Kidney glomerular epithelial cell (primary cell): ENCODE measurements around the gene WDR83.
A peak's percentile ranks its signal among the peaks of the same experiment; 100 is the strongest.
"Not testable (repeated sequence)": the region's sequence is repeated elsewhere in the genome, so short reads cannot be mapped to it uniquely, and the experiment has no call there.

Experiments used
- DNase-seq: peaks from one replicate; lab custom pipeline; 2025; lab: John Stamatoyannopoulos, UW

The WDR83 gene

GRCh38 chr19:12656899-12657571, 9.6 kb upstream of the WDR83 start:
- DNase-seq = no peak

- no peak for DNase-seq
These were observed 8.6 kb upstream of the WDR83 start for GRCh38 chr19:12657966-12658365.

GRCh38 chr19:12660980-12661379, 5.6 kb upstream of the WDR83 start:
- no peak for DNase-seq

- DNase-seq = no peak
These were observed 2.0 kb upstream of the WDR83 start for GRCh38 chr19:12664406-12665280.

GRCh38 chr19:12665281-12665573, 1.4 kb upstream of the WDR83 start:
- no peak for DNase-seq

- DNase-seq = no peak
These were observed 839 bp upstream of the WDR83 start for GRCh38 chr19:12665671-12666264.

- no peak for DNase-seq
These were observed 1.2 kb downstream of the WDR83 start for GRCh38 chr19:12667731-12668302.

GRCh38 chr19:12668346-12668745, 1.7 kb downstream of the WDR83 start:
- no peak for DNase-seq

- no peak for DNase-seq
These were observed 2.3 kb downstream of the WDR83 start for GRCh38 chr19:12668932-12669269.

- peak; percentile 86 for DNase-seq
These were observed 2.9 kb downstream of the WDR83 start for GRCh38 chr19:12669270-12670158.

GRCh38 chr19:12670159-12670928, 3.7 kb downstream of the WDR83 start:
- DNase-seq = no peak

GRCh38 chr19:12672744-12673143, 6.1 kb downstream of the WDR83 start:
- no peak for DNase-seq

GRCh38 chr19:12675399-12675798, 8.8 kb downstream of the WDR83 start:
- no peak for DNase-seq

- DNase-seq = no peak
These were observed 9.3 kb downstream of the WDR83 start for GRCh38 chr19:12675940-12676339.

- DNase-seq = peak; percentile 68
These were observed 9.8 kb downstream of the WDR83 start for GRCh38 chr19:12676384-12676792.

GRCh38 chr19:12676928-12677327, 10.3 kb downstream of the WDR83 start:
- no peak for DNase-seq

GRCh38 chr19:12678039-12678438, 11.4 kb downstream of the WDR83 start:
- DNase-seq = not testable (repeated sequence)

- no peak for DNase-seq
These were observed 13.4 kb downstream of the WDR83 start for GRCh38 chr19:12680034-12680433.

GRCh38 chr19:12681074-12681987, 14.7 kb downstream of the WDR83 start, which contains the start of gene DHPS:
Gene DHPS (minus strand): TSS chr19:12681880. CDS start chr19:12681766, 114 bp downstream.
- peak; percentile 96 for DNase-seq

GRCh38 chr19:12685831-12686230, 19.2 kb downstream of the WDR83 start:
- no peak for DNase-seq
